ENCODE results near the gene TMEM121.

The TMEM121 gene

GRCh38 chr14:105480199-105480746 is 46.1 kb upstream of the TMEM121 start:
- H3K4me3 ChIP-seq (ENCODE audit: low read depth, low read length): no peak overlapping the region
- DNase-seq (ENCODE audit: low read depth): no peak
- no peak for TF ChIP-seq CTCF (IDR thresholded peaks at IDR 0.05; ENCODE audit: low read depth, low read length, missing control alignments)

GRCh38 chr14:105480807-105481801 is 45.3 kb upstream of the TMEM121 start:
- peak overlapping the region; percentile 0 for H3K4me3 ChIP-seq (ENCODE audit: low read depth, low read length)
- DNase-seq (ENCODE audit: low read depth): no peak

GRCh38 chr14:105481886-105482457 is 44.4 kb upstream of the TMEM121 start:
- DNase-seq (ENCODE audit: low read depth): peak; percentile 77
- no peak for TF ChIP-seq CTCF (IDR thresholded peaks at IDR 0.05; ENCODE audit: low read depth, low read length, missing control alignments)
- H3K4me3 ChIP-seq (ENCODE audit: low read depth, low read length): no peak overlapping the region

More at GRCh38 chr14:105480807-105481801, 45.3 kb upstream of the TMEM121 start:
- peak; percentile 98 for TF ChIP-seq CTCF (IDR thresholded peaks at IDR 0.05; ENCODE audit: low read depth, low read length, missing control alignments)

- H3K4me3 ChIP-seq (ENCODE audit: low read depth, low read length): no peak overlapping the region
- no peak for DNase-seq (ENCODE audit: low read depth)
- TF ChIP-seq CTCF (IDR thresholded peaks at IDR 0.05; ENCODE audit: low read depth, low read length, missing control alignments): no peak
Measured at GRCh38 chr14:105482486-105483110, 43.8 kb upstream of the TMEM121 start.

GRCh38 chr14:105483300-105484068 is 42.9 kb upstream of the TMEM121 start:
- TF ChIP-seq CTCF (IDR thresholded peaks at IDR 0.05; ENCODE audit: low read depth, low read length, missing control alignments): no peak
- no peak overlapping the region for H3K4me3 ChIP-seq (ENCODE audit: low read depth, low read length)
- no peak for DNase-seq (ENCODE audit: low read depth)

Measured in GM12864 (cell line).